HG03354 (cell line): Measurements from ENCODE around the gene LHX2.

Source experiments
- ATAC-seq: cut with Tn5 transposase; IDR thresholded peaks from one replicate; pipeline ENCODE4 v1.9.1; 2021; ENCODE audit warnings: mild to moderate bottlenecking; ENCODE audit not compliant: unreplicated experiment, poor library complexity, severe bottlenecking

The LHX2 gene

DNA sequence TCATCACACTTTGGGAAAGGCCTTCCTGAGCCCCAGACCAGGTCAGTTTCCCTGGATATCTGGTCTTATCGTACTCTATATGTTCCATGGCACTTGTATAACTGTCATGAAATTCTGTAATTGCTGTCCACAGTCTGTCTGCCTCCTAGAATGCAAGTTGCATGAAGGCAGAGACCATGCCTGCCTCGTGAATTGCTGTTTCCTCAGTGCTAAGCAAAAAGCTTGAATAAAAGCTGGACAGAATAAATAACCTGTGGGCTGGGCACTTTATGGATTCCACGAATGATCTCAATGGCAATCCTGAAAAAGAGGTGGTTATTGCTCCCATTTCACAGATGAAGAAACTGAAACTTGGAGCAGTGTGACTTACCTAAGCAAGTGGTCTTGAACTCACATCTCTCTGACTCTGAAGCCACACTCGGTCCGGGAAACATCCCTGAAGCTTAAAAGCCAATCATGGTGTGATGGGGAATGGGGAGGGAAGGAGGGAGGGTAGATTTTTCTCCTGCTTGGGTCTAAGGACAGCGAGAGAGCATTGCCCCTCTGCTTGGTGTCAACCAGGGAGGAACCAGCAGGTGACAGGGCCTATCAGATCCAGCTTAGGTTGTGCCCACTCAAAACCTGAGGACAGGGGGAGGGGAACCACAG is 13.2 kb upstream of the LHX2 start:
- ATAC-seq = no peak

DNA sequence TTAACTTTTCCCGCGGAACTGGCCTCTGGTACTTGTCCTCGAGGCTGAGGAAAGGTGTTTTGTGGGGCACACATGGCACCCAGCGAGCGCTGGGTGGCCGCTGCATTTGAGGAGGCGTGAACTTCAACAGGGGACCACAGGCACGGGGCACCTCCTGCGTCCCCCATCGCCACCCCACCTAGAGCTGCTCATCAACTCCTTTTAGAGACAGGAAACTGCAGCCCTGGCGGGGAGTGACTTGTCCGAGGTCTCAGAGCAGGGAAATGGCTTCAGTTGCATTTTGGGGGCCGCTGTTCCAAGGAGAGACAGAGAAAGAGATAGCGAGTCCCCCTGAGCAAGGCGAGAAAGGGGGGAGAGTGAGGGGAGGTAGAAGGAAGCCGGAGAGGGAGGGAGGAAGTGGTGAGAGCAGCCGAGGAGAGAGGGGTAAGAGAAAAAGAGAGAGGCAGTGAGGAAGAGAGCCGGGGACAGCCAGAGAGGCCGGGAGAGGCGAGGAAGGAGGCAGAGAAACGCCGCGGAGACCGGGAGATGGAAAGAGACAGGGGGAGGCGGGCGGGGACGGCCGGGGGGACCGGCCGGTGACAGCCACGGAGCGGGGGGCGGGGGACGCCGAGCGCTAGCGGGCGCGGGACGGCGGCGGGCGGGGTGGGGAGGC is 12.5 kb upstream of the LHX2 start:
- ATAC-seq = no peak

DNA sequence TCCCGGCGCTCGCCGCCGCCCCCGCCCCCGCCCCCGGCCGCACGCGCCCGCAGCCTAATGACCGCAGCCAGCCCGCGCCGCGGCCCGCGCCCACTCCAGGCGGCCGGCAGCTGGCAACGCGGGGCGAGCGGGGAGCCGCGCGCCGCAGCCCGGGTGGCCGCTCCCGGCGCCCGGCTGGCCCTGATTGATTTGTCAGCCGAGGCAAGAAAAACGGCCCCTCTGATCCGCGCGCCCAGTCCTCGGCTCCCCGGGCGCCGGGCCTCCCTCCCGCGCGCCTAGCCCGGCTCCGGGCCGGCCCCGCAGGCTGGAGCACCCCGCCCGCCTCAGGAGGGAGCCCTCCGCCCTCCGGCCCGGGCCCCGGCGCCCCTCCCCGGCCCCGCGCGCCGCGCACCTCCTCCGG is 11.9 kb upstream of the LHX2 start:
- no peak for ATAC-seq

DNA sequence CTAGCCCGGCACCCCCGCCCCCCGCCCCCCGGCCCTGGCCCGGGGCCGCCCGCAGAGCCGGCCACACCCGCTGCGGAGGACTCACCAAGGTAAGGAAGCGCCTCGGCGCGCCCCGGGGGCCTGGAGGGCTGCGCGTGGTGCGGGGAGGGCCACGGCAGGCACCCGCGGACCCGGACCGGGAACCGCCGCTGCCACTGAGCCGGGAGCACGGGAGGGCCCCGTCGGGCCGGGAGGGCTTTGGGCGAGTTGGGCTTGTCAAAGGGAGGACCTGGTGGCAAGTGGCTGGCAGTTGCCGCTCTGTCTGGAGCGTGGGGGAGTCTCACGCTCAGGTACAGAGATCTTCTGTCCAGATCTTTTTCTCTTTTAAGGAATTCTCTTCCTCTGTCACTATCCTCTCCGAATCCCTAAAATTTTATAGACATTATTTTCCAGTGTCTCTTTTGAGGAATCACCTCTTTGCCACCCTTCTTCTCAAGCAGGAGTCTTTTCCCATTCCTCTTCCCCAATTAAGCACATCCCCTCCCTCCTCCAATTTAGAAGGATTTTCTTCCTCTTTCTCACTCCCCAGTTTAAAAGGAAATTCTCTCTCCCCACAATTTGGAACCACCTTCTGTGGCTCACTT is 11.3 kb upstream of the LHX2 start:
- no peak for ATAC-seq

DNA sequence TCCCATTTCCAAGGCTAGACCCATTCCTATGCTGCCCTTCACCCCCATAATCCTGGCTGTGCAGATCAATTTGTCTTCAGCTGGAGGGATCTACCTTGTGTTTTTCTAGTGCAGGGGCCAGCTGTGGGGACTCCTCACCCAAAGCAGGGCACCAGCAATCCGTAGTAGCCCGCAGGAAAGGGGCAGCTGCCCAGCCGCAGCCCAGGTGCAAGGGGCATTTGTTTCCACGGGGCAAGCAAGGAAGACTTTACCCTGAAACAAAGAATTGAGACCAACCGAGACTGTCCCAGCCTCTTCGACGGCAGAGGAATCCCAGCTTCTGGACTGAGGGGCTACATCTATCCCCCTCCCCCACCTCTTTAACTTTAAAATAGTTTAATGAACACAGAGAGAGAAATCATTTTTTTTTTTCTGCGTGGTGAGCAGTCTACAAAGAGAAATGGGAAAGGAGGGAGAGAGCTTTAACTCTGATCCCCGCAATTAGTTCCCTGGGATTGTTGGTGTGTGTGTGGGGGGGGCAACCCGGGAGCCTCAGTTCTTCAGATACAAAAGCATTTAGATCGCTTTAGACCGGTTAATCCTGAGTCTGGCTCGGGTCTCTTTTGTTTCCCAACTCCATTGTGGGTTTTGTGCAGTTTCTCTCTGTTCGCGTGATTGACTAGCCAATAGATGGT is 10.6 kb upstream of the LHX2 start:
- ATAC-seq = no peak

DNA sequence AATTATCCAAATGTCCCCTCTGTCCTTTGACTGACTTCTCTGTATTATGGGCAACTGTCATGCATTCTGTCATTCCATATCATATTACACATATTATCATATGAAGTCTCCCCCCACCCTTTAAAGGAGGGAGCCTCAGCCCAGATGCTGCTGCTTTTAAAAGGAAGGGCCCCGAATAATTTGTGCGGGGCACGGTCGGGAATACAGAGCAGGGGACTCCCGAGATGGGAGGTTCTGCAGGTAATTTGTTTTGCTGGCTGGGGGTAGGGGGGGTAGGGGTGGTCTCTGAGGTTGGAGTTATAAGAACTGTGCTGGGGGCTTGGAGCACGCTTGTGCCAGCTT is 10.1 kb upstream of the LHX2 start:
- ATAC-seq = no peak

GRCh38 chr9:124001866-124002525 is 9.6 kb upstream of the LHX2 start:
- ATAC-seq = no peak

GRCh38 chr9:124003636-124004349 is 7.8 kb upstream of the LHX2 start:
- no peak for ATAC-seq

DNA sequence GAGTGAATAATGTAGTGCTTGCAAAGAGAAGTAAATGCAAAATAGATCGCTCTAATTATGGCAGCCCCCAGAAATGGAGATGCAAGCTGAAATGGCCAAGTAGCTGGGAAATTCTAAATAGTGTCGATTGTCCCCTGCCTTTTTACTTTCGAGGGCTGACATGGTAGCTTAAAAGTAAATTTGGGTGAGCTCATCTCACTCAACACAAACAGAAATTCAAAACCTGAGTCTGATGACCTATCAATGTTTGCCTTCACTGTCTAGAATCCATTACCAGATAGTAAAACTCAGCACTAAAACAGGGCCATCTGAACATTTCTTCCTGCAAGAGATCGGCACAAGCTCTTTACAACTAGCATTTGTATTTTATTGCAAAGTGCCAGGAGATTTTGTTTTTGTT is 7.0 kb upstream of the LHX2 start:
- ATAC-seq = no peak

DNA sequence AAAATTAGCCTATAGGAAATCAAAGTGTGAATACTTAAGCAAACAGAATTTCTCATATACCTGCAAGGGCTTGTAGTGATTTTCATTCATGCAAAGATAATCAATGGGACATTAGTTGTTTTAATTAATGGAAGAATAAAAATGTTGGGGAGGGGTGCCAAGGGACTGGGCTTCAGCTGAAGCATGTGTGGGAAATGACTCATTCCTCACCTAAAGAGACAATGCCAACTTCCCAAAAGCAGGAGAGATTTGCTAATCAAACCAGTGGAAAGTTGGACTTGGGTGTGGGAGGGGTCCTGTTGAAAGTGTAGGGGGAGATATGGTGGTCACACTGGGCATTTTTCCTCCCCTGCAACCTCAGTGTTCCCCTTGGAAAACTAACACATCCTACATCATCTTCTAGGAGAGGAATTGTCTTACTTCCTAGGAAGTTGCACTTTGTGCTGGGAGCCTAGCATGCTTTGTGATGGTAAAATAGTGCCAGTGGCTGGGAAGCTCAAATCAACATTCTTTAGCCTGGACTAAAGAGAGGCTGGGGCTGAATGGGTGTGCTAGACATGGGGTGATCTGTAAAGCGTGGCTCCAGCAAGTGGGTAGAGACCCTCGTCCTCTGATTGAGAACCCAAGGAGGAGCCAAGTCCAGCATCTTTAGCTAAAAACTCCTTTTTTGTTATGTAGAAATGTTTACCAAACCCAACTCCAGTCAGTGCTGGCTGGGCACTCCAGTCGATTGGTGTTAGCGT is 6.4 kb upstream of the LHX2 start:
- no peak for ATAC-seq

DNA sequence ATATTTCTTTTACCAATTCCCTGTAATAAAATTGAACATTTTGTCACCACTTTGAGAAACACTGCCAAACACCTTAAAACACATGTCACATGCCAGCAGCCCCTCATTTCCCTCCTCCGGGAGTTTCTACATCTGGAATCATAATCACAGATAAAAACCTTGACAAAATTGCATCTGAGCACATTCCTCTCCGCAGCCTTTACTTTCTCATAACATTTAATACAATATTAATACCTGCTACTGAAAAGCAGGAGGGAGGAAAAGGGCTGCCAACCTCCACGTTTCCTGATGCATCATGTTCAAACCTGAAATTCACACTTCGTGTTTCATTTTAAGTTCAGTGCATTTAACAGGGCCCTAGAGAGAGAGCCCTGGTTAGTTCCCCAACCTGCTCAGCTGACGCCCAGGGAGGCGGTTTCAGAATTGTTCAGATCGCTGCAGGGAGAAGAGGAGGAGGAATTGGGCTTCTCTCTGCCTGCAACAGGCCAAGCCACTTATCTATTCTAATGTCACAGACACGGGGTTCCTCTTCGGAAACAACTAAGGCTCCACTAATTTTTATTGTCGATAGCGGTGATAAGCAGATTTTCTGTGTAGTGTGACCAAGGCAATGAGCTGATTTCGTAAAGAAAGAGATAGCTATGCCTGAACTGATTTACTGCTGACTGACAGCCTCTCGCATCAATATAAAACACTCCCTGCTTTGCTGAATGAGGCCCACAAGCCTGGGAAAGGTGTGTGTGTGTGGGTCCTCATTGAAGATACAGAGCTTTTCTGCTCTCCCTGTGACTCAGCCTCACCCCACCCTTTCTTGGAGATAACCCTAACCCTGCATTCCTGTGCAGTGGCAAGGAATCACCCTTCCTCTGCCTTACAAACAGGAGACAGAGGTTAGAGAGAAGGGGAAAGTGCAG is 4.9 kb upstream of the LHX2 start:
- no peak for ATAC-seq

DNA sequence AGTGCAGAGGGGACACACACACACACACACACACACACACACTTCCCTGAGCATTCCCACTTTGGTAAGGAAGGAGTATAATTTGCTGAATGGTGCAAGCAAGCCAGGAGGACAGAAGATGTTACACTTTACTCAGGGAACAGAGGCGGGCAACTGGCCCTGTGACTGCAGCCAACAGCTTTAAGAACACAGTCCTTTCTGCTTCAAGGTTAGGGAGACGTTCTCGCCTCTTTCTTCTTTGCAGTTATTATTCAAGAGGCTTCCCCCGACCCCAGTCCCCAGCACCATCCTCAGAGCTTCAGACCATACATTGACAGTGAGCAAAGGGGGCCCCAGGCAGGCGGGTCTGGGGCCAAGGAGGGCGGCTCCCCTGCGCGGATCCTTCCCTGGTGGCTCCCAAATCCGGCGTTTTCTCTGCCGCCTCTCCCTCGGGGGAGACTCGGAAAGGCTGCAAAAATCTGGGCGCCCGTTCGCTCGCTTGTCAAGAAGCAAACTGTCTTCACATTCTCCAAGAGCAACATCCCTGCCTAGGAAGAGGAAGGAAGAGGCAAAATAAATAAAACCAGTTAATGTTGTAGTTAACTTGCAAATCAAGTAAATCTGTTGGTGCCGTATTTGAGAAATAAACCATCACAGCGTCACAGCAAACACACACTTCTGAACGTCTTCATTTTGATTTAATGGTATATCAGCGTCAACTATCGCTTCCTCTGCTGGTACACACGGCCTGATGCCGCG is 3.8 kb upstream of the LHX2 start:
- ATAC-seq = no peak

DNA sequence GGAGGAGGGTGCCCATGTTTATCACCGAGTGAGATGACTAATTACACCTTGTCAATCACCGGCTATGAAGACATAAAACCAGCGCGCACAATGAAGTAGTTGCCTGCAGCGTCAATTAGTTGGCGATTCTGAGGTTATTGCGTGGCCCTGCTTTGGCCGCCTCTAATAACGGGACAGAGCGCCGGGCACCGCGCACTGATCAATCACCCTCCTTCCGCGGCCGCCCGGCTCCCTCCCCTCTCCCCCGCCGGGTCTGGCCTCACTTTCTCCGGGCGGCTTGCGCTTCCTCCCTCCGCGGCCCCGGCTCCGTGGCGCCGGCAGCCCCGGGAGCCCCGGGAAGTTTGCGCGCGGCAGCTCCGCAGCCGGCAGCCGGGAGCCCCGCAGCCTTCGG is 3.3 kb upstream of the LHX2 start:
- no peak for ATAC-seq

DNA sequence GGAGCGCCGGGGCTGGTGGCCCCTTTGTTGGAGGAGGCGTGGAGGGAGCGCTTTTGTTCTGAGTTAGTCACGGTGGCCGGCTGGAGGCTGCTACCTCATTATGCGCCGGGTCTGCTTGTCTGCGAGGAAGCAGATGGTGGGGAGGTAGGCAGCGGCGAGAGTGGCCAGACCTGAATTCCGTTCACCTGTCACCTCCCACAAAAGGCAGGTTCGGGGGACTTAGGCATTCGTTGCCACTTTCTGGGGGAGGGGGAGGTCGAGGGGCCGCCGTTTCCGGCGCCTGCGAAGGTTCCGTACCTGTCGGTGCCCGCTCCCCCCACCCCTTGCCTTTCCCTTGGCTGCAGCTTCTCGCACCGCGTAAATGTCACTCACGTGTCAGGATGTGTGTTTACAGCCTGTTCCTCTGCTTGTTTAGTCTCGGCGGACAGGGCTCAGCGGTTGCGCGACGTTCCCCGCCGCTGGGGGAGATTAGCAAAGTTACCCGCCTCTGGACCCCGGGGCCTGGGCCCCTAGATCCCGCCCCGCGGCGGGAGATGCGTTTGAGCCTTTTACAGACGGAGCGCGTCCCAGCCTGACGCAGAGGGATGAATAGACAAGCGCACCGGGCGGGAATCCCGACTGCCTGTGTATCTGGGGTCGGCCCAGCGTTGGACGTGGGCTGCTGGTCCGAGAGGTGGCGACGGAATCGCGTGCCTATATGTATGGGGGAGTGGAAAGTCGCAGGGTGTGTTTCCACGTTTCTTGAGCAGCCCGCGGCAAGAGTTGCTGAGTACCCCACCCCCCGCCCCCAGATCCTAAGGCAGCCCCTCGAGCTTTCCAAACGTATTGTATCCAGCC is 2.7 kb upstream of the LHX2 start:
- ATAC-seq = no peak

DNA sequence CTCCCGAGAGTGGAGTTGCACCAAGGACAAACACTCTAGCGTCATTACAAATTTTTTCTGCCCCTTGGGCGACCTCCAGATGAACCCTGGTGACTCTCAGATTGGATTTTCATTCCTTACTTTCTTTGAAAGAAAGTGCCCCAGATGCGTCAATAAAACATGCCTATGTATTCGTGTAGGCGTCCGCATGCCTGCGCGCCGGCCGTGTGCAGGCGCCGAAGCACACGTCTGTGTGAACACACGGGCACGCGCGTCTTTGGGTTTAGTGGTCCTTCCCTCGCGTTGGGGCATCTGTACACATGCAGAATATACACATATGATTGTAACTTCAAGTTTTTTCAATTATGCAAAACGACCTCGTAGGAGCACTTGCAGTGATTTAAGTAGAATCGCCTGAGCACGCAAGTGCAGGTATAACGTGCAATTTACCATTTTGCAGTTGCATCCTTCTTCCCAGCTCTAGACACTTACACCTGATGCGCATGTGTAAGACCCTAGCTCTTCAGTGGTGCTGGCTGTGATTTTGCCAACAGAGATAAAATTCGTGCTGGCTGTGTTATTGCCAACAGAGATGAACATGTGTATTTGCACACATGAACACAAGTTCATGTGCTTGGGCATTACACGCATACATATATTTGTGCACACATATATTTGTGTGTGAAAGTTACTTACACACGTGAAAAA is 1.9 kb upstream of the LHX2 start:
- no peak for ATAC-seq

DNA sequence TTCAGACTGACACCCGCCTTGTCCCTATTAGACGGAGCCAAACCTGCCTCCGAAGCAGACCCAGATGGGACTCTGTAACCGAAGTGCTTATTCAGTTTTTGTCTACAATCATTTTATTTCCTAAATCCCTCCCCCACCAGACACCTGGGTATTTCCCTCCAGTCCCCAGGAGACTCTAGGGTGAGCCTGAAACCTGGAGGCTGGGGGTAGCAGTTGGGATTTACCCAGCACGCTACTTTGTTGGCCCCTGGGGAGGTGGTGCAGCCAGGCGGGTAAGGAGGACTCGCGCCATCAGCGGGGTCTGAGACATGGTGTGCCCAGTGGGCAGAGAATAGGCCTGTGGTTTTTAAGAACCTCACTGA is 1.3 kb upstream of the LHX2 start:
- ATAC-seq = no peak
